ENCODE data around the gene EFTUD2. TPM values are rescaled to one million over a fixed set of nuclear protein-coding genes. Genes with fewer than 3 reads are reported as not detected.

The EFTUD2 gene
- polyA plus RNA-seq, 1 experiment = 121 TPM

- H3K4me3 ChIP-seq (ENCODE audit: low read depth, low read length) = no peak overlapping the region
- ChIA-PET CTCF (interaction anchor here (16.0 kb wide), 1 partner anchor 105 kb away, joined by 259 read pairs; no protein-coding TSS in a partner anchor), POLR2A (no interaction called here)
- TF ChIP-seq, protein P1, sequence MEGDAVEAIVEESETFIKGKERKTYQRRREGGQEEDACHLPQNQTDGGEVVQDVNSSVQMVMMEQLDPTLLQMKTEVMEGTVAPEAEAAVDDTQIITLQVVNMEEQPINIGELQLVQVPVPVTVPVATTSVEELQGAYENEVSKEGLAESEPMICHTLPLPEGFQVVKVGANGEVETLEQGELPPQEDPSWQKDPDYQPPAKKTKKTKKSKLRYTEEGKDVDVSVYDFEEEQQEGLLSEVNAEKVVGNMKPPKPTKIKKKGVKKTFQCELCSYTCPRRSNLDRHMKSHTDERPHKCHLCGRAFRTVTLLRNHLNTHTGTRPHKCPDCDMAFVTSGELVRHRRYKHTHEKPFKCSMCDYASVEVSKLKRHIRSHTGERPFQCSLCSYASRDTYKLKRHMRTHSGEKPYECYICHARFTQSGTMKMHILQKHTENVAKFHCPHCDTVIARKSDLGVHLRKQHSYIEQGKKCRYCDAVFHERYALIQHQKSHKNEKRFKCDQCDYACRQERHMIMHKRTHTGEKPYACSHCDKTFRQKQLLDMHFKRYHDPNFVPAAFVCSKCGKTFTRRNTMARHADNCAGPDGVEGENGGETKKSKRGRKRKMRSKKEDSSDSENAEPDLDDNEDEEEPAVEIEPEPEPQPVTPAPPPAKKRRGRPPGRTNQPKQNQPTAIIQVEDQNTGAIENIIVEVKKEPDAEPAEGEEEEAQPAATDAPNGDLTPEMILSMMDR (IDR thresholded peaks at IDR 0.05; ENCODE audit: insufficient read depth, low read depth, low read length) = no peak
- 0 out of 2 replicates have a peak, but pooled peaks cover 1% of the 10 kb centered on the region for H3K27me3 ChIP-seq (ENCODE audit: control insufficient read depth, insufficient read depth, low read length)
- H3K36me3 ChIP-seq (ENCODE audit: control insufficient read depth, insufficient read depth, low read length) = no peaks in the 10 kb centered on the region
- DNase-seq (ENCODE audit: low read depth) = no peak
These were observed 15.5 kb upstream of the EFTUD2 start for GRCh38 chr17:44914698-44915271.

DNA sequence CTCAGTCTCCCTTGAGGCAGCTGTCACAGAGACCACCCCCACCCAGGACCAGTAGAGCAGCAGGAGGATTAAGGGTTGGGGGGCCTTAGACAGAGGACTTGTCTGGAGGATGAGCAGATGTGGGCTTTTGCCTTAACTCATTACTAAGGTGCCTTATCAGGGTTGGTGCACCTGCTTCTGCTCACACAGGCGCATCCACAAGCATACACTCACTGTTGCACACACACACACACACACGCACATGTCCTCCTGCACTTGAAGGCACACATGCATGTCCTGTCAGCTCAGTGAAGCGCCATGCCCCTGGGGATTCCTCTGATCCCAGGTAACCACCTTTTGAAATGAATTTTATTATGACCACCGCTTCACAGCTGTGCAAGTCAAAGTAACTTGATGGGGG, 14.9 kb upstream of the EFTUD2 start:
- no peak overlapping the region for H3K4me3 ChIP-seq (ENCODE audit: low read depth, low read length)
- H3K36me3 ChIP-seq (ENCODE audit: control insufficient read depth, insufficient read depth, low read length) = no peaks in the 10 kb centered on the region
- ChIA-PET CTCF (interaction anchor here (0.5 to 16.0 kb wide), 3 partner anchors 9 to 181 kb away, joined by 3 to 259 read pairs (median 4); no protein-coding TSS in a partner anchor), POLR2A (no interaction called here)
- H3K27me3 ChIP-seq (ENCODE audit: control insufficient read depth, insufficient read depth, low read length) = 0 out of 2 replicates have a peak, but pooled peaks cover 1% of the 10 kb centered on the region
- TF ChIP-seq, protein P1 (IDR thresholded peaks at IDR 0.05; ENCODE audit: insufficient read depth, low read depth, low read length) = no peak
- DNase-seq (ENCODE audit: low read depth) = no peak

- Histone ChIP-seq H3K4me3 (ENCODE audit: low read depth, low read length) (no peak overlapping the region), H3K27me3 (ENCODE audit: control insufficient read depth, insufficient read depth, low read length) (0 out of 2 replicates have a peak, but pooled peaks cover 1% of the 10 kb centered on the region), H3K36me3 (ENCODE audit: control insufficient read depth, insufficient read depth, low read length) (no peaks in the 10 kb centered on the region)
- TF ChIP-seq, protein P1 (IDR thresholded peaks at IDR 0.05; ENCODE audit: insufficient read depth, low read depth, low read length) = no peak
- DNase-seq (ENCODE audit: low read depth) = no peak
- CTCF ChIA-PET = interaction anchor here (0.5 to 16.0 kb wide), 3 partner anchors 9 to 182 kb away, joined by 3 to 259 read pairs (median 4); no protein-coding TSS in a partner anchor
- POLR2A ChIA-PET = no interaction called here
These were observed 14.4 kb upstream of the EFTUD2 start for GRCh38 chr17:44913676-44914075.

DNA sequence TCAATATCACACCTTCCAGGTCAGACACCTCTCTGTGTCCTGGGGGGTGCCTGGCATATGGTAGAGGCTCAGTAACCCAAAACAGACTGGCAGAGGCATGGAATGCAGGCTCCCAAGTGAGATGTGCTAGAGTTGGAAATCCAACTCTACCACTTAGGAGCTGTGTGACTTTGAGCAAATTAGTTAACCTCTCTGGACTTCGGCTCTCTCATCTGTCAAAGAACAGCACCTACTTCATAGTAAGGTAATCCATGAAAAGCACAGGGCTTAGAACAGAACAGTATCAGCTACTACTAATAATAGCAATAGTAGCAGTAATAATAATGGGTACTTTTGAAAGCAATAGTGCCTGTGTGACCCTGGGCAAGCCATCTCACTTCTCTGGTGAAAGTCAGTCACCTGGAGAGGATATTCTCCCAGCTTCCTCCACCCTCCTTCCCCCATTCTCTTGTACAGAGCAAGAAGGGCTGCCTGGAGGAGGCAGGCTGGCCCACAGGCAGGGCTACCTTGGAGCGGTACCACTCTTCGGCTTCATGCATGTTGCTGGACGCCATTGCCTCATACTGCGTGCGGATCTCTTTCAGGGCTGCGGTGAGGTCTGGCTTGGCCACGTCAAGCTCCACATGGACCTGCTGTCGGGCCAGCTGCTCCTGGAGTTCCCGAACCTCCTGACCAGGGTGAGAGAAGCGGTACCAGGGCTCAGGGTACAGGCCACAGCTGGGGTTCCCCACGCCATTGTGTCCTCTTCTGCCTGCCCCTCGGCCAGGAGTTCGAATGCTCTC, 13.7 kb upstream of the EFTUD2 start:
- POLR2A ChIA-PET = no interaction called here
- TF ChIP-seq, protein P1 (IDR thresholded peaks at IDR 0.05; ENCODE audit: insufficient read depth, low read depth, low read length) = no peak
- no peak for DNase-seq (ENCODE audit: low read depth)
- CTCF ChIA-PET = interaction anchor here (0.9 to 16.0 kb wide), 4 partner anchors 10 to 220 kb away, joined by 3 to 259 read pairs (median 5); partner anchors contain the start of gene PLCD3
- no peaks in the 10 kb centered on the region for H3K36me3 ChIP-seq (ENCODE audit: control insufficient read depth, insufficient read depth, low read length)
- no peak overlapping the region for H3K4me3 ChIP-seq (ENCODE audit: low read depth, low read length)
- H3K27me3 ChIP-seq (ENCODE audit: control insufficient read depth, insufficient read depth, low read length) = 0 out of 2 replicates have a peak, but pooled peaks cover 1% of the 10 kb centered on the region

All from BJ (cell line).